Sigmoid colon (tissue), 4 donors: ENCODE results near the gene MYADM.

ENCODE experiments used
- CTCF ChIP-seq, 4 experiments: fragments of 450-650 bp in 3 of 4; fragments of 200-600 bp in 1 of 4; IDR thresholded peaks; one replicate each; pipeline ENCODE4 v1.5.1; 2016 to 2019; ENCODE audit warnings: antibody characterized with exemption in 4 of 4, mild to moderate bottlenecking in 3 of 4, moderate library complexity in 2 of 4
- POLR2AphosphoS5 ChIP-seq, 4 donors: sonication (generic); formaldehyde crosslinking; IDR thresholded peaks; one replicate each; pipeline ENCODE4 v1.6.1; 2017; ENCODE audit warnings: antibody characterized with exemption in 4 of 4

GRCh38 chr19:53903055-53903680 lies 35.5 kb downstream of the MYADM start:
- TF ChIP-seq POLR2AphosphoS5 (IDR thresholded peaks at IDR 0.05) = no peak
- no peak for TF ChIP-seq CTCF (IDR thresholded peaks at IDR 0.05)
